K562 (cell line): Measurements from ENCODE around the gene RSPH9. TPM values are rescaled to one million over a fixed set of nuclear protein-coding genes. Genes with fewer than 3 reads are reported as not detected.

Source experiments
- ATAC-seq: fragments of 200-7000 bp; cut with Tn5 transposase; 3 replicates; pipeline ENCODE4 v1.9.1; 2020; ENCODE audit warnings: moderate library complexity
- BruUV-seq: library from RNA; stranded (reverse); fragments of 400-500 nt; replicated peaks from 2 replicates; lab custom pipeline; 2021; lab: Mats Ljungman, UMichigan
- CTCF ChIA-PET: fragments of 300-600 bp; formaldehyde crosslinking; extraction: SDS; loops from one replicate; lab custom pipeline; 2021; ENCODE audit warnings: low intra/inter-chr PET ratio; lab: Yijun Ruan, JAX
- POLR2A ChIA-PET: fragments of 300-600, 350-650 bp; sonication (Branson Sonifier 250); formaldehyde crosslinking; extraction: SDS; loops from one replicate; lab custom pipeline; 2021; ENCODE audit warnings: antibody characterized with exemption, inconsistent platforms; lab: Yijun Ruan, JAX
- DNase-seq, 4 experiments: peaks; one replicate each; pipeline versions ENCODE4 v3.0.0 to v3.0.0-alpha.2; 2011 to 2018; ENCODE audit warnings: low spot score in 3 of 4, mixed read lengths in 3 of 4; ENCODE audit errors: extremely low read depth in 1 of 4
- FAIRE-seq: peaks from 2 replicates; lab custom pipeline; 2011; peaks lifted over from hg19 to GRCh38; lab: Jason Lieb, UNC
- H2AFZ ChIP-seq: 2 replicates; pipeline ENCODE4 v1.6.0; 2011; ENCODE audit warnings: low read depth, low read length, control low read depth, inconsistent platforms
- H3K27ac ChIP-seq: fragments of 200-600 bp; 3 replicates; pipeline ENCODE4 v1.8.0; 2011; ENCODE audit warnings: low read depth, mild to moderate bottlenecking, control low read depth, inconsistent platforms, low read length, moderate library complexity, mixed read lengths; ENCODE audit errors: extremely low read depth
- H3K27me3 ChIP-seq, 2 experiments: fragments of 300-600 bp in 1 of 2; 2 replicates in 1 of 2; 3 replicates in 1 of 2; pipeline versions ENCODE4 v1.6.0 to v1.8.0; 2011; ENCODE audit warnings: inconsistent platforms in 2 of 2, low read length in 2 of 2, mild to moderate bottlenecking in 1 of 2, mixed read lengths in 1 of 2, moderate library complexity in 1 of 2; ENCODE audit not compliant: control insufficient read depth in 2 of 2, insufficient read depth in 2 of 2
- H3K36me3 ChIP-seq: fragments of 300-600 bp; 3 replicates; pipeline ENCODE4 v1.8.0; 2011; ENCODE audit warnings: mild to moderate bottlenecking, low read length, inconsistent platforms; ENCODE audit not compliant: control insufficient read depth, insufficient read depth
- H3K4me1 ChIP-seq, 2 experiments: fragments of 200-600 bp in 1 of 2; replicated peaks in 1 of 2; 2 replicates in 1 of 2; 3 replicates in 1 of 2; pipeline versions ENCODE4 v1.5.1 to v1.8.0; 2011; ENCODE audit warnings: inconsistent platforms in 2 of 2, low read length in 2 of 2, mild to moderate bottlenecking in 1 of 2, mixed read lengths in 1 of 2, moderate library complexity in 1 of 2; ENCODE audit not compliant: control insufficient read depth in 2 of 2, insufficient read depth in 2 of 2
- H3K4me2 ChIP-seq: 2 replicates; pipeline ENCODE4 v1.6.1; 2011; ENCODE audit warnings: low read length, control low read depth, inconsistent platforms, mixed read lengths; ENCODE audit not compliant: insufficient read depth
- H3K4me3 ChIP-seq: fragments of 200-600 bp; sonication (generic), shearing (Covaris generic); 2 replicates; pipeline ENCODE4 v1.5.1; 2016; ENCODE audit warnings: control low read depth, inconsistent platforms
- H3K79me2 ChIP-seq: fragments of 200-600 bp; 3 replicates; pipeline ENCODE4 v1.8.0; 2011; ENCODE audit warnings: low read length, inconsistent platforms; ENCODE audit not compliant: control insufficient read depth, insufficient read depth
- H3K9ac ChIP-seq, 2 experiments: 2 replicates each; pipeline versions ENCODE4 v1.6.0 to v1.6.1; 2011; ENCODE audit warnings: low read depth in 2 of 2, low read length in 2 of 2, control low read depth in 1 of 2, inconsistent platforms in 1 of 2, mild to moderate bottlenecking in 1 of 2, mixed read lengths in 1 of 2; ENCODE audit not compliant: insufficient read depth in 1 of 2
- H3K9me1 ChIP-seq: one replicate; pipeline ENCODE4 v1.6.0; 2011; ENCODE audit warnings: inconsistent platforms, mild to moderate bottlenecking, low read length, moderate library complexity; ENCODE audit not compliant: control insufficient read depth, insufficient read depth
- H3K9me3 ChIP-seq: replicated peaks from 2 replicates; pipeline ENCODE4 v1.5.1; 2011; ENCODE audit warnings: low read depth, low read length, inconsistent platforms; ENCODE audit not compliant: control insufficient read depth, insufficient read depth
- H4K20me1 ChIP-seq: replicated peaks from 2 replicates; pipeline ENCODE4 v1.6.1; 2011; ENCODE audit warnings: low read length, inconsistent platforms, mixed read lengths; ENCODE audit not compliant: control insufficient read depth, insufficient read depth
- AFF4 ChIP-seq: sonication (generic); formaldehyde crosslinking; IDR thresholded peaks from 2 replicates; pipeline ENCODE4 v1.8.0; 2023; ENCODE audit warnings: mild to moderate bottlenecking, missing genetic modification reagents
- CXXC5 ChIP-seq: fragments of 250-450 bp; sonication (Bioruptor Pico); IDR thresholded peaks from 2 replicates; pipeline ENCODE4 v1.8.0; 2022; ENCODE audit warnings: inconsistent platforms, mild to moderate bottlenecking, moderate library complexity
- DMBX1 ChIP-seq: fragments of 250-450 bp; sonication (Bioruptor Pico); IDR thresholded peaks from 2 replicates; pipeline ENCODE4 v1.8.0; 2022; ENCODE audit warnings: inconsistent platforms, mild to moderate bottlenecking, moderate library complexity, borderline replicate concordance
- E4F1 ChIP-seq: fragments of 250-450 bp; sonication (Bioruptor Pico); IDR thresholded peaks from 2 replicates; pipeline ENCODE4 v1.5.0; 2021; ENCODE audit warnings: mild to moderate bottlenecking, borderline replicate concordance
- KLF1 ChIP-seq: fragments of 450-650 bp; IDR thresholded peaks from 2 replicates; pipeline ENCODE4 v1.6.1; 2016; ENCODE audit warnings: missing genetic modification characterization, missing compliant biosample characterization
- MAX ChIP-seq: sonication (generic); formaldehyde crosslinking; IDR thresholded peaks from 2 replicates; pipeline ENCODE4 v1.9.0; 2022; ENCODE audit warnings: mild to moderate bottlenecking, missing genetic modification reagents
- NELFE ChIP-seq: IDR thresholded peaks from 2 replicates; pipeline ENCODE4 v1.6.1; 2011; ENCODE audit warnings: mild to moderate bottlenecking; ENCODE audit not compliant: insufficient read depth, insufficient read length
- THRB ChIP-seq: fragments of 450-650 bp; formaldehyde crosslinking; conservative IDR thresholded peaks from 2 replicates; pipeline ENCODE4 v1.4.0; 2022; ENCODE audit warnings: mild to moderate bottlenecking, missing genetic modification characterization
- ZNF165 ChIP-seq: fragments of 250-450 bp; sonication (Bioruptor Pico); IDR thresholded peaks from 2 replicates; pipeline ENCODE4 v1.4.0; 2020; ENCODE audit warnings: borderline replicate concordance
- ZNF263 ChIP-seq: sonication (generic); formaldehyde crosslinking; IDR thresholded peaks from 2 replicates; pipeline ENCODE4 v1.8.0; 2022; ENCODE audit warnings: mild to moderate bottlenecking, missing genetic modification reagents, borderline replicate concordance
- ZNF696 ChIP-seq: fragments of 250-450 bp; sonication (Bioruptor Pico); conservative IDR thresholded peaks from 2 replicates; pipeline ENCODE4 v1.4.0; 2020; ENCODE audit warnings: mild to moderate bottlenecking, moderate library complexity
- WGBS: fragments of 100-300 bp; shearing (Covaris generic); methylation state at CpG from one replicate; pipeline ENCODE4 v1.1.6; 2016; ENCODE audit warnings: low coverage, mixed read lengths; ENCODE audit not compliant: insufficient coverage; ENCODE audit errors: missing lambda C conversion rate; 5-methylcytosine and 5-hydroxymethylcytosine counted together
- in situ Hi-C: fragments of 300-500 bp; cut with MboI; formaldehyde crosslinking; loops from 4 replicates; pipeline ENCODE4 v1.15.0; 2018; ENCODE audit warnings: inconsistent platforms, mixed read lengths
- intact Hi-C: fragments of 100-400 bp; cut with micrococcal nuclease; formaldehyde crosslinking; loops from 2 replicates; pipeline ENCODE4 v1.14.2; 2022
- polyA plus RNA-seq, 8 experiments: library from polyadenylated mRNA; depleted of rRNA in 4 of 8; stranded (reverse) in 5 of 8; unstranded in 3 of 8; fragments of >200 nt; fragmentation: Nextera tagmentation in 2 of 8; fragmentation: Illumina TruSeq in 1 of 8; extraction: Ambion mirVana in 2 of 8; extraction: Trizol in 1 of 8; gene quantifications; 2 replicates each; pipeline versions ENCODE4 v1.2.1 to v1.2.3, GENCODE V29; 2011 to 2014; ENCODE audit warnings: inconsistent platforms in 1 of 8, missing spikeins in 1 of 8
- total RNA-seq, 7 experiments: library from RNA; depleted of rRNA in 6 of 7; stranded (reverse); fragments of >200 nt in 6 of 7; fragmentation: Illumina TruSeq in 2 of 7; extraction: Trizol in 2 of 7; gene quantifications; 2 replicates each; pipeline versions ENCODE4 v1.2.1 to v1.2.3, GENCODE V29; 2011 to 2021; ENCODE audit warnings: low replicate concordance in 1 of 7

The RSPH9 gene
- total and polyA plus RNA-seq, 9 of the 15 experiments (the other 6 are each of a cell fraction or from before 2014, with no cell fraction given): 0.05 to 0.60 (median 0.39) TPM; not detected in 6

- Histone ChIP-seq H3K4me2 (peak overlapping the region; percentile 98), H3K27ac (peak overlapping the region; percentile 99), H3K79me2 (peaks cover 65% of the 10 kb centered on the region), H3K9ac (peak overlapping the region; percentile 92 to 99), H3K36me3 (peaks cover 53% of the 10 kb centered on the region), H3K9me1 (peaks cover 13% of the 10 kb centered on the region), H4K20me1 (no peaks in the 10 kb centered on the region), H3K4me3 (peak overlapping the region; percentile 58), H3K9me3 (no peaks in the 10 kb centered on the region), H2AFZ (no peak overlapping the region), H3K27me3 (no peaks in the 10 kb centered on the region; a peak in 1 of 5 replicates), H3K4me1 (peaks cover 36 to 46% of the 10 kb centered on the region in 2 experiments)
- peak; percentile 85 to 98 (median 90) for DNase-seq
- peak; percentile 98 for FAIRE-seq
- TSS peak; percentile 93 for BruUV-seq
- in situ Hi-C loops (no loop called here), intact Hi-C loops (loop anchor here (5.0 kb wide), 2 partner anchors 40 to 500 kb away; partner anchors contain the start of genes MRPL14 and TMEM63B)
- ChIA-PET POLR2A (interaction anchor here (0.5 to 11.8 kb wide), 17 partner anchors 8 to 431 kb away, joined by 3 to 206 read pairs (median 4); partner anchors contain the start of genes MAD2L1BP, POLH, RSPH9 and XPO5), CTCF (interaction anchor here (0.7 kb wide), 2 partner anchors 76 to 141 kb away, joined by 3 read pairs; no protein-coding TSS in a partner anchor)
- WGBS: 1% methylated on average over 5 of the region's 5 CpGs
- peak; percentile 38 for ATAC-seq
- peak; percentile 99 for TF ChIP-seq AFF4 (CRISPR knock-in tag)
- TF ChIP-seq CXXC5: peak; percentile 69
- TF ChIP-seq ZNF696 (CRISPR knock-in tag): no peak
- TF ChIP-seq KLF1 (tag): peak; percentile 42; the same call in 1 of the 2 replicates
- TF ChIP-seq E4F1 (CRISPR knock-in tag): peak; percentile 33; the same call in 1 of the 2 replicates
- no peak for TF ChIP-seq NELFE
- TF ChIP-seq ZNF165 (CRISPR knock-in tag): peak; percentile 27; the same call in 1 of the 2 replicates
- TF ChIP-seq MAX: peak; percentile 41; the same call in 1 of the 2 replicates
- TF ChIP-seq ZNF263: peak; percentile 54; the same call in 1 of the 2 replicates
- peak; percentile 95 for TF ChIP-seq THRB
- TF ChIP-seq DMBX1 (CRISPR knock-in tag): peak; percentile 93
These were observed 17.6 kb upstream of the RSPH9 start for GRCh38 chr6:43627008-43627825.
